ENCODE results near the gene TMEM273. TPM values are rescaled to one million over a fixed set of nuclear protein-coding genes. Genes with fewer than 3 reads are reported as not detected.

The TMEM273 gene
- total and polyA plus RNA-seq, 10 of the 15 experiments (the other 5 are each of a cell fraction or from before 2014, with no cell fraction given): 10.3 to 46.3 (median 26.4) TPM

GRCh38 chr10:49141541-49142332 lies 46.5 kb downstream of the TMEM273 start:
- Histone ChIP-seq H2AFZ (ENCODE audit: control insufficient read depth, low read depth, low read length) (no peak overlapping the region), H3K4me1 (ENCODE audit: control insufficient read depth, insufficient read depth, low read length) (no peaks in the 10 kb centered on the region), H3K4me3 (no peak overlapping the region), H3K9me3 (replicated peaks; ENCODE audit: control insufficient read depth, insufficient read depth, low read length) (no peaks in the 10 kb centered on the region), H3K4me2 (ENCODE audit: control insufficient read depth, insufficient read depth) (no peak overlapping the region), H3K9ac (ENCODE audit: control insufficient read depth, insufficient read depth, low read length) (no peak overlapping the region), H4K20me1 (ENCODE audit: control insufficient read depth, insufficient read depth) (no peaks in the 10 kb centered on the region), H3K27me3 (replicated peaks in 1 of 2; ENCODE audit: control insufficient read depth in 2 of 2, insufficient read depth in 2 of 2, low read length in 1 of 2) (no peaks in the 10 kb centered on the region), H3K79me2 (ENCODE audit: control insufficient read depth, insufficient read depth, low read length) (no peaks in the 10 kb centered on the region), H3K36me3 (ENCODE audit: control insufficient read depth in 2 of 2, insufficient read depth in 2 of 2, low read length in 1 of 2) (no peaks in the 10 kb centered on the region), H3K27ac (ENCODE audit: control insufficient read depth, insufficient read depth) (no peak overlapping the region)
- ChIA-PET POLR2A (interaction anchor here (1.1 to 1.3 kb wide), 2 partner anchors 29 to 89 kb away, joined by 3 to 4 read pairs; no protein-coding TSS in a partner anchor), RAD21 (ENCODE audit: unreplicated experiment) (interaction anchor here (0.9 to 2.0 kb wide), 7 partner anchors 11 to 89 kb away, joined by 3 to 6 read pairs (median 4); no protein-coding TSS in a partner anchor), SMC1A (ENCODE audit: uncharacterized antibody, unreplicated experiment) (interaction anchor here (0.7 to 2.6 kb wide), 9 partner anchors 10 to 88 kb away, joined by 3 to 8 read pairs (median 4); no protein-coding TSS in a partner anchor), CTCF (interaction anchor here (0.9 kb wide), 2 partner anchors 9 to 40 kb away, joined by 3 to 4 read pairs; no protein-coding TSS in a partner anchor)
- 12% methylated on average over 5 of the region's 5 CpGs for WGBS (ENCODE audit: insufficient coverage, insufficient replicate concordance, low lambda C conversion rate, missing lambda C conversion rate)
- DNase-seq (ENCODE audit: low read depth, low spot score): no peak
- intact Hi-C loops (cut with micrococcal nuclease; ENCODE audit: unreplicated experiment): no loop called here
- peak; percentile 92 for ATAC-seq
- in situ Hi-C loops (cut with MboI): no loop called here
- no TSS peak for BruUV-seq (replicated peaks)
- FAIRE-seq: no peak
- TF ChIP-seq, protein P1, sequence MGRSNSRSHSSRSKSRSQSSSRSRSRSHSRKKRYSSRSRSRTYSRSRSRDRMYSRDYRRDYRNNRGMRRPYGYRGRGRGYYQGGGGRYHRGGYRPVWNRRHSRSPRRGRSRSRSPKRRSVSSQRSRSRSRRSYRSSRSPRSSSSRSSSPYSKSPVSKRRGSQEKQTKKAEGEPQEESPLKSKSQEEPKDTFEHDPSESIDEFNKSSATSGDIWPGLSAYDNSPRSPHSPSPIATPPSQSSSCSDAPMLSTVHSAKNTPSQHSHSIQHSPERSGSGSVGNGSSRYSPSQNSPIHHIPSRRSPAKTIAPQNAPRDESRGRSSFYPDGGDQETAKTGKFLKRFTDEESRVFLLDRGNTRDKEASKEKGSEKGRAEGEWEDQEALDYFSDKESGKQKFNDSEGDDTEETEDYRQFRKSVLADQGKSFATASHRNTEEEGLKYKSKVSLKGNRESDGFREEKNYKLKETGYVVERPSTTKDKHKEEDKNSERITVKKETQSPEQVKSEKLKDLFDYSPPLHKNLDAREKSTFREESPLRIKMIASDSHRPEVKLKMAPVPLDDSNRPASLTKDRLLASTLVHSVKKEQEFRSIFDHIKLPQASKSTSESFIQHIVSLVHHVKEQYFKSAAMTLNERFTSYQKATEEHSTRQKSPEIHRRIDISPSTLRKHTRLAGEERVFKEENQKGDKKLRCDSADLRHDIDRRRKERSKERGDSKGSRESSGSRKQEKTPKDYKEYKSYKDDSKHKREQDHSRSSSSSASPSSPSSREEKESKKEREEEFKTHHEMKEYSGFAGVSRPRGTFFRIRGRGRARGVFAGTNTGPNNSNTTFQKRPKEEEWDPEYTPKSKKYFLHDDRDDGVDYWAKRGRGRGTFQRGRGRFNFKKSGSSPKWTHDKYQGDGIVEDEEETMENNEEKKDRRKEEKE (IDR thresholded peaks at IDR 0.05): no peak
- no peak for TF ChIP-seq ZNF274 (IDR thresholded peaks at IDR 0.05; ENCODE audit: insufficient read depth, insufficient read length)
- TF ChIP-seq LARP7 (IDR thresholded peaks at IDR 0.05): 0 out of 2 replicates have a peak, but pooled peaks have one; percentile 15
- TF ChIP-seq IKZF2 (IDR thresholded peaks at IDR 0.05): peak; percentile 17 to 35; a peak in 1 of 4 replicates
- no peak for TF ChIP-seq JUNB (IDR thresholded peaks at IDR 0.05)
- no peak for TF ChIP-seq NFXL1 (IDR thresholded peaks at IDR 0.05; ENCODE audit: borderline replicate concordance)
- TF ChIP-seq JUND (IDR thresholded peaks at IDR 0.05; ENCODE audit: low read depth, low read length): no peak
- TF ChIP-seq, protein P2, sequence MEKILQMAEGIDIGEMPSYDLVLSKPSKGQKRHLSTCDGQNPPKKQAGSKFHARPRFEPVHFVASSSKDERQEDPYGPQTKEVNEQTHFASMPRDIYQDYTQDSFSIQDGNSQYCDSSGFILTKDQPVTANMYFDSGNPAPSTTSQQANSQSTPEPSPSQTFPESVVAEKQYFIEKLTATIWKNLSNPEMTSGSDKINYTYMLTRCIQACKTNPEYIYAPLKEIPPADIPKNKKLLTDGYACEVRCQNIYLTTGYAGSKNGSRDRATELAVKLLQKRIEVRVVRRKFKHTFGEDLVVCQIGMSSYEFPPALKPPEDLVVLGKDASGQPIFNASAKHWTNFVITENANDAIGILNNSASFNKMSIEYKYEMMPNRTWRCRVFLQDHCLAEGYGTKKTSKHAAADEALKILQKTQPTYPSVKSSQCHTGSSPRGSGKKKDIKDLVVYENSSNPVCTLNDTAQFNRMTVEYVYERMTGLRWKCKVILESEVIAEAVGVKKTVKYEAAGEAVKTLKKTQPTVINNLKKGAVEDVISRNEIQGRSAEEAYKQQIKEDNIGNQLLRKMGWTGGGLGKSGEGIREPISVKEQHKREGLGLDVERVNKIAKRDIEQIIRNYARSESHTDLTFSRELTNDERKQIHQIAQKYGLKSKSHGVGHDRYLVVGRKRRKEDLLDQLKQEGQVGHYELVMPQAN (conservative IDR thresholded peaks at IDR 0.05): no peak
- no peak for TF ChIP-seq HDAC6 (IDR thresholded peaks at IDR 0.05; ENCODE audit: unreplicated experiment)
- TF ChIP-seq PKNOX1 (IDR thresholded peaks at IDR 0.05): no peak
- TF ChIP-seq SMAD1 (IDR thresholded peaks at IDR 0.05; ENCODE audit: low read depth, partially characterized antibody): no peak
- no peak for TF ChIP-seq YY1 (IDR thresholded peaks at IDR 0.05; ENCODE audit: low read depth, low read length)
- peak; percentile 36; the same call in 1 of the 2 replicates for TF ChIP-seq RELB (IDR thresholded peaks at IDR 0.05; ENCODE audit: low read depth)
- no peak for TF ChIP-seq ZNF622 (IDR thresholded peaks at IDR 0.05)
- TF ChIP-seq ZNF24 (IDR thresholded peaks at IDR 0.05): no peak
- TF ChIP-seq GATAD2B (conservative IDR thresholded peaks at IDR 0.05; ENCODE audit: low read depth): no peak
- peak; percentile 47; the same call in 1 of the 2 replicates for TF ChIP-seq DPF2 (IDR thresholded peaks at IDR 0.05)

Data from GM12878 (cell line).